Stomach (tissue), 9 donors: ENCODE results near the gene UAP1L1. TPM values are rescaled to one million over a fixed set of nuclear protein-coding genes. Genes with fewer than 3 reads are reported as not detected.

Experiments
- DNase-seq, 2 donors: peaks; one replicate each; pipeline versions ENCODE4 v3.0.0 to v3.0.0-alpha.2; 2013 to 2019
- H3K27ac ChIP-seq, 5 donors: fragments of 200-600 bp in 4 of 5; sonication (generic) in 4 of 5; one replicate each; pipeline ENCODE4 v1.5.1; 2013 to 2019; ENCODE audit warnings: mild to moderate bottlenecking in 1 of 5, moderate library complexity in 1 of 5
- H3K27me3 ChIP-seq, 3 donors: fragments of 200-600 bp; sonication (generic); one replicate each; pipeline ENCODE4 v1.5.1; 2017 to 2019; ENCODE audit warnings: mixed run types in 1 of 3
- H3K36me3 ChIP-seq, 4 donors: fragments of 200-600 bp; sonication (generic); 1 replicate in 3 of 4; 2 replicates in 1 of 4; pipeline ENCODE4 v1.5.1; 2016 to 2019
- H3K4me1 ChIP-seq, 4 donors: fragments of 200-600 bp; sonication (generic); one replicate each; pipeline ENCODE4 v1.5.1; 2016 to 2019
- H3K4me3 ChIP-seq, 4 donors: fragments of 200-600 bp; sonication (generic) in 3 of 4; one replicate each; pipeline ENCODE4 v1.5.1; 2016 to 2019; ENCODE audit warnings: mild to moderate bottlenecking in 1 of 4
- H3K9me3 ChIP-seq, 4 donors: fragments of 200-600 bp; sonication (generic); one replicate each; pipeline ENCODE4 v1.5.1; 2016 to 2019
- CTCF ChIP-seq, 7 experiments: fragments of 450-650 bp in 4 of 7; fragments of 200-600 bp in 3 of 7; sonication (generic) in 3 of 7; IDR thresholded peaks; one replicate each; pipeline ENCODE4 v1.5.1; 2016 to 2019; ENCODE audit warnings: antibody characterized with exemption in 7 of 7, control low read depth in 2 of 7, mild to moderate bottlenecking in 1 of 7
- EP300 ChIP-seq: sonication (generic); formaldehyde crosslinking; IDR thresholded peaks from one replicate; pipeline ENCODE4 v1.6.1; 2017; ENCODE audit warnings: antibody characterized with exemption
- POLR2A ChIP-seq, 4 donors: fragments of 450-650 bp; IDR thresholded peaks; one replicate each; pipeline ENCODE4 v1.6.1; 2016; ENCODE audit warnings: antibody characterized with exemption in 4 of 4, control low read depth in 2 of 4, mild to moderate bottlenecking in 1 of 4, moderate library complexity in 1 of 4
- POLR2AphosphoS5 ChIP-seq, 3 donors: sonication (generic); formaldehyde crosslinking; IDR thresholded peaks; one replicate each; pipeline ENCODE4 v1.6.1; 2016; ENCODE audit warnings: antibody characterized with exemption in 3 of 3
- WGBS, 5 donors: extraction: QIAGEN DNeasy Blood & Tissue Kit in 3 of 5; methylation state at CpG; one replicate each; pipeline versions ENCODE4 v1.1.5 to v1.1.7; 2013 to 2018; 5-methylcytosine and 5-hydroxymethylcytosine counted together
- intact Hi-C: fragments of 100-400 bp; cut with DNase I; formaldehyde crosslinking; loops from one replicate; pipeline ENCODE4 v1.15.1; 2023; ENCODE audit warnings: low total_unique reads
- polyA plus RNA-seq, 3 donors: library from polyadenylated mRNA; stranded (reverse); fragments of 200-250 nt; gene quantifications; one replicate each; pipeline ENCODE4 v1.2.3, GENCODE V29; 2013
- total RNA-seq, 5 donors: library from RNA; depleted of rRNA; stranded (reverse); fragments of >200 nt; gene quantifications; one replicate each; pipeline versions ENCODE4 v1.1.0 to v1.2.3, GENCODE V29; 2014 to 2016
- donor health status: healthy with polysubstance abuse.
- donor health status: Bipolar disorder and iron deficiency.
- donor health status: healthy.

The UAP1L1 gene
- total and polyA plus RNA-seq, 8 donors, result 4.1 to 95.6 (median 6.8) TPM

- WGBS, 5 donors, result 38 to 64% (median 44%) methylated on average over 18 to 72 of the region's 72 CpGs
- intact Hi-C loops, result no loop called here
- H3K4me1 ChIP-seq, result peaks cover 44 to 56% (median 56%) of the 10 kb centered on the region in 4 donors
- H3K9me3 ChIP-seq, result no peaks in the 10 kb centered on the region
- no peak overlapping the region for H3K4me3 ChIP-seq
- H3K27me3 ChIP-seq, result peaks cover 12 to 99% (median 70%) of the 10 kb centered on the region in 3 donors
- TF ChIP-seq CTCF (IDR thresholded peaks at IDR 0.05), result no peak
- no peak for TF ChIP-seq POLR2AphosphoS5 (IDR thresholded peaks at IDR 0.05)
- TF ChIP-seq EP300, result no peak
- TF ChIP-seq POLR2A (IDR thresholded peaks at IDR 0.05), result no peak
- no peaks in the 10 kb centered on the region for H3K36me3 ChIP-seq
- H3K27ac ChIP-seq, result no peak overlapping the region
- DNase-seq, result peak in 1 of 2 donors; percentile 43
Measured at GRCh38 chr9:137048655-137049543, 28.4 kb upstream of the UAP1L1 start.

- TF ChIP-seq POLR2AphosphoS5 (IDR thresholded peaks at IDR 0.05) (peak in 1 of 3 donors; percentile 12), POLR2A (IDR thresholded peaks at IDR 0.05) (no peak), CTCF (IDR thresholded peaks at IDR 0.05) (peak in 5 of 7 experiments; percentile 36 to 44 (median 40))
- no peaks in the 10 kb centered on the region for H3K9me3 ChIP-seq
- peaks cover 12 to 99% (median 70%) of the 10 kb centered on the region in 3 donors for H3K27me3 ChIP-seq
- H3K4me1 ChIP-seq, result peaks cover 44 to 56% (median 56%) of the 10 kb centered on the region in 4 donors
- 36 to 56% (median 53%) methylated on average over 16 to 38 of the region's 38 CpGs for WGBS, 5 donors
- peak; percentile 84 to 87 for DNase-seq
- no peak overlapping the region for H3K27ac ChIP-seq
- no peak overlapping the region for H3K4me3 ChIP-seq
- intact Hi-C loops, result no loop called here
- H3K36me3 ChIP-seq, result no peaks in the 10 kb centered on the region
Measured at GRCh38 chr9:137049544-137050449, 27.5 kb upstream of the UAP1L1 start.

GRCh38 chr9:137050570-137050969, 26.7 kb upstream of the UAP1L1 start:
- peaks cover 12 to 94% (median 63%) of the 10 kb centered on the region in 3 donors for H3K27me3 ChIP-seq
- no peaks in the 10 kb centered on the region for H3K36me3 ChIP-seq
- DNase-seq, result no peak
- H3K9me3 ChIP-seq, result no peaks in the 10 kb centered on the region
- no peak for TF ChIP-seq POLR2A (IDR thresholded peaks at IDR 0.05)
- no peak for TF ChIP-seq POLR2AphosphoS5 (IDR thresholded peaks at IDR 0.05)
- TF ChIP-seq EP300, result no peak
- TF ChIP-seq CTCF (IDR thresholded peaks at IDR 0.05), result no peak
- H3K4me1 ChIP-seq, result peaks cover 44 to 57% (median 56%) of the 10 kb centered on the region in 4 donors
- H3K27ac ChIP-seq, result no peak overlapping the region
- intact Hi-C loops, result no loop called here
- WGBS, 5 donors, result 67 to 84% (median 79%) methylated on average over 4 to 5 of the region's 5 CpGs
- no peak overlapping the region for H3K4me3 ChIP-seq

GRCh38 chr9:137051145-137051724, 26.1 kb upstream of the UAP1L1 start:
- Histone ChIP-seq H3K4me3 (no peak overlapping the region), H3K4me1 (peaks cover 47 to 59% (median 58%) of the 10 kb centered on the region in 4 donors), H3K27ac (no peak overlapping the region), H3K27me3 (peaks cover 12 to 89% (median 59%) of the 10 kb centered on the region in 3 donors), H3K9me3 (no peaks in the 10 kb centered on the region), H3K36me3 (no peaks in the 10 kb centered on the region)
- intact Hi-C loops, result no loop called here
- WGBS, 5 donors, result 89 to 100% (median 91%) methylated on average over 7 to 17 of the region's 17 CpGs
- DNase-seq, result no peak
- TF ChIP-seq POLR2A (IDR thresholded peaks at IDR 0.05) (no peak), CTCF (IDR thresholded peaks at IDR 0.05) (no peak), EP300 (no peak), POLR2AphosphoS5 (IDR thresholded peaks at IDR 0.05) (no peak)
